H9 (cell line): ENCODE data around the gene CCDC57. TPM values are rescaled to one million over a fixed set of nuclear protein-coding genes. Genes with fewer than 3 reads are reported as not detected.

Source experiments
- DNase-seq: peaks from one replicate; pipeline ENCODE4 v3.0.0-alpha.2; 2017
- H2AFZ ChIP-seq: one replicate; pipeline ENCODE4 v1.6.1; 2013; ENCODE audit warnings: mild to moderate bottlenecking, low read length, control low read depth, moderate library complexity
- H2AK5ac ChIP-seq: 2 replicates; pipeline ENCODE4 v1.6.1; 2013; ENCODE audit warnings: low read length, control low read depth, mixed read lengths; ENCODE audit not compliant: insufficient read length
- H2BK120ac ChIP-seq: one replicate; pipeline ENCODE4 v1.6.1; 2013; ENCODE audit warnings: low read depth, mild to moderate bottlenecking, low read length, control low read depth, inconsistent platforms; ENCODE audit not compliant: poor library complexity, severe bottlenecking
- H2BK12ac ChIP-seq: 2 replicates; pipeline ENCODE4 v1.6.1; 2013; ENCODE audit warnings: low read length, control low read depth, mixed read lengths, low read depth; ENCODE audit not compliant: insufficient read length
- H2BK15ac ChIP-seq: 2 replicates; pipeline ENCODE4 v1.6.1; 2013; ENCODE audit warnings: low read depth, low read length, control low read depth
- H2BK20ac ChIP-seq: one replicate; pipeline ENCODE4 v1.6.1; 2013; ENCODE audit warnings: low read depth, mild to moderate bottlenecking, low read length, control low read depth, inconsistent platforms; ENCODE audit not compliant: poor library complexity, severe bottlenecking
- H2BK5ac ChIP-seq: 2 replicates; pipeline ENCODE4 v1.6.1; 2013; ENCODE audit warnings: low read length, control low read depth, mixed read lengths; ENCODE audit not compliant: insufficient read length
- H3K14ac ChIP-seq: 2 replicates; pipeline ENCODE4 v1.6.1; 2013; ENCODE audit warnings: low read length, control low read depth; ENCODE audit not compliant: insufficient read depth
- H3K18ac ChIP-seq: 2 replicates; pipeline ENCODE4 v1.6.1; 2013; ENCODE audit warnings: low read depth, mild to moderate bottlenecking, mixed read lengths, low read length, control low read depth; ENCODE audit not compliant: insufficient read length
- H3K23ac ChIP-seq: 2 replicates; pipeline ENCODE4 v1.6.1; 2013; ENCODE audit warnings: low read length, control low read depth, mixed read lengths, low read depth; ENCODE audit not compliant: insufficient read length
- H3K23me2 ChIP-seq: 2 replicates; pipeline ENCODE4 v1.6.1; 2013; ENCODE audit warnings: low read depth, mild to moderate bottlenecking, mixed read lengths, low read length, control low read depth; ENCODE audit not compliant: insufficient read length, poor library complexity, severe bottlenecking
- H3K27ac ChIP-seq: 2 replicates; pipeline ENCODE4 v1.5.1; 2013; ENCODE audit warnings: low read length, control low read depth, mixed read lengths, low read depth; ENCODE audit not compliant: insufficient read length
- H3K27me3 ChIP-seq: 2 replicates; pipeline ENCODE4 v1.6.1; 2013; ENCODE audit warnings: low read length, control low read depth, inconsistent platforms; ENCODE audit not compliant: insufficient read depth
- H3K4ac ChIP-seq: 2 replicates; pipeline ENCODE4 v1.6.1; 2013; ENCODE audit warnings: low read depth, mild to moderate bottlenecking, control low read depth, inconsistent platforms, low read length, moderate library complexity
- H3K4me1 ChIP-seq: 2 replicates; pipeline ENCODE4 v1.6.1; 2013; ENCODE audit warnings: low read length, control low read depth, inconsistent platforms; ENCODE audit not compliant: insufficient read depth
- H3K4me2 ChIP-seq: 2 replicates; pipeline ENCODE4 v1.6.1; 2013; ENCODE audit warnings: low read length, control low read depth, mixed read lengths; ENCODE audit not compliant: insufficient read length, insufficient read depth
- H3K56ac ChIP-seq: 2 replicates; pipeline ENCODE4 v1.6.1; 2013; ENCODE audit warnings: low read depth, mild to moderate bottlenecking, mixed read lengths, low read length, control low read depth; ENCODE audit not compliant: insufficient read length
- H3K79me1 ChIP-seq: 2 replicates; pipeline ENCODE4 v1.6.1; 2013; ENCODE audit warnings: low read depth, mild to moderate bottlenecking, moderate library complexity, low read length, control low read depth, inconsistent platforms; ENCODE audit not compliant: insufficient read depth, poor library complexity, severe bottlenecking
- H3K79me2 ChIP-seq: 2 replicates; pipeline ENCODE4 v1.6.1; 2013; ENCODE audit warnings: low read length, control low read depth, inconsistent platforms; ENCODE audit not compliant: insufficient read depth
- H3K9ac ChIP-seq: 2 replicates; pipeline ENCODE4 v1.6.1; 2013; ENCODE audit warnings: low read length, control low read depth, mixed read lengths; ENCODE audit not compliant: insufficient read length; ENCODE audit errors: extremely low read depth
- H3K9me3 ChIP-seq: one replicate; pipeline ENCODE4 v1.6.1; 2013; ENCODE audit warnings: low read depth, low read length, inconsistent platforms; ENCODE audit not compliant: control insufficient read depth
- H3T11ph ChIP-seq: one replicate; pipeline ENCODE4 v1.6.1; 2013; ENCODE audit warnings: mild to moderate bottlenecking, low read length, control low read depth, inconsistent platforms
- H4K20me1 ChIP-seq: one replicate; pipeline ENCODE4 v1.6.1; 2013; ENCODE audit not compliant: control insufficient read depth, insufficient read length, insufficient read depth
- H4K5ac ChIP-seq: 2 replicates; pipeline ENCODE4 v1.6.1; 2013; ENCODE audit warnings: low read depth, mild to moderate bottlenecking, mixed read lengths, low read length, control low read depth; ENCODE audit not compliant: insufficient read length
- H4K8ac ChIP-seq: replicated peaks from 2 replicates; pipeline ENCODE4 v1.6.1; 2013; ENCODE audit warnings: low read length, control low read depth, mixed read lengths, low read depth; ENCODE audit not compliant: insufficient read length
- H4K91ac ChIP-seq: 2 replicates; pipeline ENCODE4 v1.6.1; 2013; ENCODE audit warnings: low read depth, mild to moderate bottlenecking, moderate library complexity, mixed read lengths, low read length, control low read depth; ENCODE audit not compliant: insufficient read length
- H3K27ac Mint-ChIP-seq, 3 experiments: 2 replicates in 2 of 3; 3 replicates in 1 of 3; pipeline ENCODE4 v1.8.0; 2020 to 2021; ENCODE audit warnings: mixed read lengths in 3 of 3, mild to moderate bottlenecking in 1 of 3, moderate library complexity in 1 of 3
- H3K27me3 Mint-ChIP-seq: 2 replicates; pipeline ENCODE4 v1.8.0; 2021; ENCODE audit warnings: low read depth, mild to moderate bottlenecking, moderate library complexity, mixed read lengths
- H3K36me3 Mint-ChIP-seq, 3 experiments: 2 replicates in 2 of 3; 3 replicates in 1 of 3; pipeline ENCODE4 v1.8.0; 2020 to 2021; ENCODE audit warnings: low read depth in 3 of 3, mixed read lengths in 3 of 3; ENCODE audit not compliant: insufficient read depth in 1 of 3
- H3K4me1 Mint-ChIP-seq, 2 experiments: 2 replicates each; pipeline ENCODE4 v1.8.0; 2020; ENCODE audit warnings: mixed read lengths in 2 of 2
- H3K4me3 Mint-ChIP-seq, 2 experiments: 2 replicates in 1 of 2; 3 replicates in 1 of 2; pipeline ENCODE4 v1.8.0; 2020 to 2021; ENCODE audit warnings: mild to moderate bottlenecking in 2 of 2, mixed read lengths in 2 of 2, moderate library complexity in 1 of 2
- H3K9me3 Mint-ChIP-seq, 2 experiments: 2 replicates in 1 of 2; 3 replicates in 1 of 2; pipeline ENCODE4 v1.8.0; 2020; ENCODE audit warnings: mild to moderate bottlenecking in 2 of 2, mixed read lengths in 2 of 2, moderate library complexity in 1 of 2
- WGBS: extraction: QIAGEN DNeasy Blood & Tissue Kit; methylation state at CpG from one replicate; pipeline ENCODE4 v1.1.7; 2013; ENCODE audit warnings: missing lambda C conversion rate, low lambda C conversion rate, mixed read lengths; ENCODE audit not compliant: insufficient read length; ENCODE audit errors: extremely low coverage; 5-methylcytosine and 5-hydroxymethylcytosine counted together
- total RNA-seq: library from RNA; stranded (reverse); gene quantifications from 2 replicates; pipeline ENCODE4 v1.2.1, GENCODE V29; 2021
- TF ChIP-seq, protein P1 (sequence below): fragments of 200-600 bp; sonication (generic); conservative IDR thresholded peaks from 3 replicates; pipeline ENCODE4 v1.8.0; 2021; ENCODE audit warnings: antibody characterized with exemption, mild to moderate bottlenecking

The CCDC57 gene
- total RNA-seq, 1 experiment from 2014 or later, result 11.0 TPM

DNA sequence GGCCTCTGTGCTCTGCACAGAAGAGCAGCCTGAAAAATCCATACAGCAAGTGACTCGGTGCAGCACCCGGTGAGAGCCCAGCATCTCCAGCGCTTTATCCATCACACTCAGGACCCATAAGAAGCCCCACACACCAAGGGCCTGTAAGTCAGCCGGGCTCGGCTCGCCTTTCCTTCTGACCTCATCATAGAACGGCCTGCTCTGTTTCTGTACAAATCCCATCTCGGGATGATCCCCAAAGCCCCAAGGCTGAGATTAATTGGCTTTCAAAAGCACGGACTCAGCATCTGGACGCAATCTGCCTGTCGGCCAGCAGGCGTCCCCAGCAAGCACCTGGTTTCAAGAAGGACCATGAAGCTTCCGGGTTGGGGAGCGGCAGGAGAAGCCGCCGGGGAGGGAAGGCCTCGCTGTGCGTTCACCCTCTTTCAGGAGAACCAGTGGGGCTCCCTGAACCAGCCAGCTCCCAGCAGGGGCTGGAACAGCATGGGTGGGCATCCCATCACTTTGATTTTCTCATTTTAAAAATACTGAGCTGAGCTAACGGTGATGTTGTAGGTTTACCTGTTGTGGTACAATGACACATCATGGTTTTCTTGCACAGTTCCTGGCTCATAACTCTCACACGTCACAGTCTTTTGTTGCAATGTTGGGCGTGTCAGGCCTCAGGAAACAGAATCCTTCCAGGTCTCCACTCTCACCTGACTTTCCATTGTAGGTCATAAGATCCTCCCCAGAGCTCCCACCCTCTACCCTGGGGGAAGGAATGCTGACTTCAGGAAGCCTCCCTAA is 6.7 kb downstream of the CCDC57 start:
- Histone ChIP-seq H2BK15ac (no peak overlapping the region), H3K79me1 (no peaks in the 10 kb centered on the region), H2BK12ac (no peak overlapping the region), H3K23ac (no peak overlapping the region), H4K91ac (no peak overlapping the region), H2BK20ac (no peak overlapping the region), H2BK120ac (no peak overlapping the region), H3K79me2 (no peaks in the 10 kb centered on the region), H3T11ph (no peak overlapping the region), H2BK5ac (no peak overlapping the region), H3K23me2 (no peaks in the 10 kb centered on the region), H3K14ac (no peak overlapping the region), H4K8ac (no peak overlapping the region), H3K56ac (no peak overlapping the region), H3K9me3 (no peaks in the 10 kb centered on the region), H3K27me3 (no peaks in the 10 kb centered on the region), H3K4ac (no peak overlapping the region), H3K9ac (no peak overlapping the region), H3K18ac (no peak overlapping the region), H2AK5ac (no peak overlapping the region), H3K27ac (no peak overlapping the region), H3K4me1 (no peaks in the 10 kb centered on the region), H3K4me2 (no peak overlapping the region), H4K20me1 (no peaks in the 10 kb centered on the region), H2AFZ (no peak overlapping the region), H4K5ac (no peak overlapping the region)
- TF ChIP-seq, protein P1, sequence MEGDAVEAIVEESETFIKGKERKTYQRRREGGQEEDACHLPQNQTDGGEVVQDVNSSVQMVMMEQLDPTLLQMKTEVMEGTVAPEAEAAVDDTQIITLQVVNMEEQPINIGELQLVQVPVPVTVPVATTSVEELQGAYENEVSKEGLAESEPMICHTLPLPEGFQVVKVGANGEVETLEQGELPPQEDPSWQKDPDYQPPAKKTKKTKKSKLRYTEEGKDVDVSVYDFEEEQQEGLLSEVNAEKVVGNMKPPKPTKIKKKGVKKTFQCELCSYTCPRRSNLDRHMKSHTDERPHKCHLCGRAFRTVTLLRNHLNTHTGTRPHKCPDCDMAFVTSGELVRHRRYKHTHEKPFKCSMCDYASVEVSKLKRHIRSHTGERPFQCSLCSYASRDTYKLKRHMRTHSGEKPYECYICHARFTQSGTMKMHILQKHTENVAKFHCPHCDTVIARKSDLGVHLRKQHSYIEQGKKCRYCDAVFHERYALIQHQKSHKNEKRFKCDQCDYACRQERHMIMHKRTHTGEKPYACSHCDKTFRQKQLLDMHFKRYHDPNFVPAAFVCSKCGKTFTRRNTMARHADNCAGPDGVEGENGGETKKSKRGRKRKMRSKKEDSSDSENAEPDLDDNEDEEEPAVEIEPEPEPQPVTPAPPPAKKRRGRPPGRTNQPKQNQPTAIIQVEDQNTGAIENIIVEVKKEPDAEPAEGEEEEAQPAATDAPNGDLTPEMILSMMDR, result peak; percentile 87
- H3K27ac Mint-ChIP-seq, result no peak overlapping the region; a peak in 1 of 7 replicates
- H3K4me3 Mint-ChIP-seq, result peak overlapping the region in 1 of 2 experiments; percentile 5; a peak in 1 of 5 replicates
- no CpG with 5 or more reads among the region's 21 CpGs for WGBS
- peaks cover 22% of the 10 kb centered on the region for H3K27me3 Mint-ChIP-seq
- peaks cover 8 to 11% of the 10 kb centered on the region in 2 experiments for H3K4me1 Mint-ChIP-seq
- peaks cover 0 to 4% (median 0%) of the 10 kb centered on the region in 3 experiments; a peak in 3 of 7 replicates for H3K36me3 Mint-ChIP-seq
- H3K9me3 Mint-ChIP-seq, result no peaks in the 10 kb centered on the region
- DNase-seq, result peak; percentile 92
